Measurements from ENCODE around the gene CRHR1. TPM values are rescaled to one million over a fixed set of nuclear protein-coding genes. Genes with fewer than 3 reads are reported as not detected.

The CRHR1 gene
- total and polyA plus RNA-seq, 2 of the 4 experiments (the other 2 are of a cell fraction): not detected

GRCh38 chr17:45852535-45853297 lies 68.6 kb downstream of the CRHR1 start:
- in situ Hi-C loops (cut with MboI; ENCODE audit: low sequenced_read_pairs): loop anchor here (10.0 kb wide), 1 partner anchor 638 kb away; no protein-coding TSS in a partner anchor
- Histone ChIP-seq H2AK9ac (replicated peaks; ENCODE audit: low read depth, low read length, poor library complexity) (no peak overlapping the region), H3K36me3 (ENCODE audit: control insufficient read depth, insufficient read depth, low read length) (no peaks in the 10 kb centered on the region), H4K20me1 (ENCODE audit: insufficient read depth, low read length) (no peaks in the 10 kb centered on the region), H3K14ac (replicated peaks; ENCODE audit: low read depth, low read length) (no peak overlapping the region), H3K27me3 (ENCODE audit: control insufficient read depth, insufficient read depth, low read length) (peaks cover 7% of the 10 kb centered on the region; the same call in 1 of the 2 replicates), H2AK5ac (ENCODE audit: low read depth, low read length) (no peak overlapping the region), H3K9ac (ENCODE audit: low read depth, low read length) (no peak overlapping the region), H3K4me3 (ENCODE audit: insufficient read depth, low read depth, low read length) (no peak overlapping the region), H2BK20ac (ENCODE audit: low read depth, low read length) (no peak overlapping the region), H2BK15ac (ENCODE audit: low read depth, low read length) (no peak overlapping the region), H3K4me1 (ENCODE audit: control insufficient read depth, insufficient read depth, low read length) (no peaks in the 10 kb centered on the region), H3K27ac (ENCODE audit: insufficient read depth, low read length) (no peak overlapping the region), H3K4me2 (ENCODE audit: low read depth, low read length) (no peak overlapping the region), H2BK120ac (ENCODE audit: low read depth, low read length) (no peak overlapping the region), H4K5ac (ENCODE audit: low read depth, low read length) (no peak overlapping the region), H3K9me1 (ENCODE audit: insufficient read depth, low read length) (no peaks in the 10 kb centered on the region), H2BK5ac (ENCODE audit: low read depth, low read length, poor library complexity, severe bottlenecking) (no peak overlapping the region), H4K91ac (ENCODE audit: insufficient read depth, low read depth, low read length) (no peak overlapping the region), H3K79me1 (ENCODE audit: low read depth in 1 of 2, low read length in 2 of 2) (no peaks in the 10 kb centered on the region), H3K23ac (ENCODE audit: low read depth, low read length) (no peak overlapping the region), H3K9me3 (ENCODE audit: control insufficient read depth, insufficient read depth, low read length) (no peaks in the 10 kb centered on the region), H4K8ac (ENCODE audit: low read depth in 2 of 2, low read length in 2 of 2) (no peak overlapping the region), H2AFZ (replicated peaks; ENCODE audit: low read length, poor library complexity) (peak overlapping the region; percentile 1), H3K56ac (ENCODE audit: extremely low read depth, insufficient read depth, low read length) (no peak overlapping the region), H3K4ac (ENCODE audit: low read depth, low read length) (no peak overlapping the region), H3K18ac (ENCODE audit: low read depth, low read length) (no peak overlapping the region)
- intact Hi-C loops (cut with micrococcal nuclease): loop anchor here (1.0 to 10.0 kb wide), 4 partner anchors 135 to 720 kb away; partner anchors contain the start of gene PLCD3
- peak; percentile 82 for ATAC-seq (ENCODE audit: low read depth)
- no CpG with 5 or more reads among the region's 12 CpGs for whole genome bisulfite sequencing, 2 experiments (ENCODE audit: extremely low coverage in 2 of 2, insufficient read length in 1 of 2)
- ChIA-PET CTCF (interaction anchor here (0.6 to 1.1 kb wide), 4 partner anchors 13 to 711 kb away, joined by 3 to 4 read pairs (median 4); no protein-coding TSS in a partner anchor), POLR2A (ENCODE audit: unreplicated experiment) (no interaction called here)
- peak; percentile 55 for DNase-seq
- TF ChIP-seq, protein P1, sequence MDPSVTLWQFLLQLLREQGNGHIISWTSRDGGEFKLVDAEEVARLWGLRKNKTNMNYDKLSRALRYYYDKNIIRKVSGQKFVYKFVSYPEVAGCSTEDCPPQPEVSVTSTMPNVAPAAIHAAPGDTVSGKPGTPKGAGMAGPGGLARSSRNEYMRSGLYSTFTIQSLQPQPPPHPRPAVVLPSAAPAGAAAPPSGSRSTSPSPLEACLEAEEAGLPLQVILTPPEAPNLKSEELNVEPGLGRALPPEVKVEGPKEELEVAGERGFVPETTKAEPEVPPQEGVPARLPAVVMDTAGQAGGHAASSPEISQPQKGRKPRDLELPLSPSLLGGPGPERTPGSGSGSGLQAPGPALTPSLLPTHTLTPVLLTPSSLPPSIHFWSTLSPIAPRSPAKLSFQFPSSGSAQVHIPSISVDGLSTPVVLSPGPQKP (IDR thresholded peaks at IDR 0.05; ENCODE audit: borderline replicate concordance, low read depth, low read length): no peak
- TF ChIP-seq RFX5 (IDR thresholded peaks at IDR 0.05; ENCODE audit: low read depth, low read length) (no peak), CEBPB (IDR thresholded peaks at IDR 0.05; ENCODE audit: low read depth, low read length) (no peak), BHLHE40 (IDR thresholded peaks at IDR 0.05; ENCODE audit: low read depth, low read length) (no peak), MAZ (IDR thresholded peaks at IDR 0.05; ENCODE audit: borderline replicate concordance, low read depth, low read length) (no peak), SMC3 (IDR thresholded peaks at IDR 0.05; ENCODE audit: low read depth, low read length) (peak; percentile 70), MAFK (IDR thresholded peaks at IDR 0.05; ENCODE audit: low read depth, low read length) (no peak), RAD21 (IDR thresholded peaks at IDR 0.05; ENCODE audit: low read length) (peak; percentile 74), NFE2L2 (IDR thresholded peaks at IDR 0.05; ENCODE audit: low read depth, low read length) (no peak), FOS (IDR thresholded peaks at IDR 0.05; ENCODE audit: low read depth, low read length) (no peak), MXI1 (IDR thresholded peaks at IDR 0.05; ENCODE audit: borderline replicate concordance, low read depth, low read length) (no peak)
- TF ChIP-seq, protein P2, sequence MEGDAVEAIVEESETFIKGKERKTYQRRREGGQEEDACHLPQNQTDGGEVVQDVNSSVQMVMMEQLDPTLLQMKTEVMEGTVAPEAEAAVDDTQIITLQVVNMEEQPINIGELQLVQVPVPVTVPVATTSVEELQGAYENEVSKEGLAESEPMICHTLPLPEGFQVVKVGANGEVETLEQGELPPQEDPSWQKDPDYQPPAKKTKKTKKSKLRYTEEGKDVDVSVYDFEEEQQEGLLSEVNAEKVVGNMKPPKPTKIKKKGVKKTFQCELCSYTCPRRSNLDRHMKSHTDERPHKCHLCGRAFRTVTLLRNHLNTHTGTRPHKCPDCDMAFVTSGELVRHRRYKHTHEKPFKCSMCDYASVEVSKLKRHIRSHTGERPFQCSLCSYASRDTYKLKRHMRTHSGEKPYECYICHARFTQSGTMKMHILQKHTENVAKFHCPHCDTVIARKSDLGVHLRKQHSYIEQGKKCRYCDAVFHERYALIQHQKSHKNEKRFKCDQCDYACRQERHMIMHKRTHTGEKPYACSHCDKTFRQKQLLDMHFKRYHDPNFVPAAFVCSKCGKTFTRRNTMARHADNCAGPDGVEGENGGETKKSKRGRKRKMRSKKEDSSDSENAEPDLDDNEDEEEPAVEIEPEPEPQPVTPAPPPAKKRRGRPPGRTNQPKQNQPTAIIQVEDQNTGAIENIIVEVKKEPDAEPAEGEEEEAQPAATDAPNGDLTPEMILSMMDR (conservative IDR thresholded peaks at IDR 0.05; ENCODE audit: low read depth, low read length): peak; percentile 89
- dilution Hi-C loops (cut with HindIII; ENCODE audit: low sequenced_read_pairs, unreplicated experiment): loop anchor here (25.0 kb wide), 1 partner anchor 215 kb away; no protein-coding TSS in a partner anchor
- BruUV-seq (replicated peaks): no TSS peak
